ENCODE results near the gene SPATA18.

DNA sequence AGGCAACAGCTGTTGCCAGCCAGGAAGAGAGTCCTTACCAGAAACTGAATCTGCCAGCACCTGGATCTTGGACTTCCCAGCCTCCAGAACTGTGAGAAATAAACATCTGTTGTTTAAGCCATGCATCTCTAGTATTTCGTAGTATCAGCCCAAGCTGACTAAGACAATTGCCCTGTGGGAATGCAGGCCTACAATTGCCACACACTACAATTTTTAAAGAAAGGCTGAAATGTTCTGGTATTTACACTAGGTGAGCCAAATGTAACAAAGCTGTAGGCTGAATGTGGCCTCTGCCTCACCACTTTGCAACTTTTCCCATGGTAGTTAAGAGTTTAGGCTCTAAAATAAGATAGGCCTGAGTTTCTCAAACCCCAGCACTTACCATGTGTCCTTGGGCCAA, 59.1 kb downstream of the SPATA18 start:
- TF ChIP-seq, protein P1, sequence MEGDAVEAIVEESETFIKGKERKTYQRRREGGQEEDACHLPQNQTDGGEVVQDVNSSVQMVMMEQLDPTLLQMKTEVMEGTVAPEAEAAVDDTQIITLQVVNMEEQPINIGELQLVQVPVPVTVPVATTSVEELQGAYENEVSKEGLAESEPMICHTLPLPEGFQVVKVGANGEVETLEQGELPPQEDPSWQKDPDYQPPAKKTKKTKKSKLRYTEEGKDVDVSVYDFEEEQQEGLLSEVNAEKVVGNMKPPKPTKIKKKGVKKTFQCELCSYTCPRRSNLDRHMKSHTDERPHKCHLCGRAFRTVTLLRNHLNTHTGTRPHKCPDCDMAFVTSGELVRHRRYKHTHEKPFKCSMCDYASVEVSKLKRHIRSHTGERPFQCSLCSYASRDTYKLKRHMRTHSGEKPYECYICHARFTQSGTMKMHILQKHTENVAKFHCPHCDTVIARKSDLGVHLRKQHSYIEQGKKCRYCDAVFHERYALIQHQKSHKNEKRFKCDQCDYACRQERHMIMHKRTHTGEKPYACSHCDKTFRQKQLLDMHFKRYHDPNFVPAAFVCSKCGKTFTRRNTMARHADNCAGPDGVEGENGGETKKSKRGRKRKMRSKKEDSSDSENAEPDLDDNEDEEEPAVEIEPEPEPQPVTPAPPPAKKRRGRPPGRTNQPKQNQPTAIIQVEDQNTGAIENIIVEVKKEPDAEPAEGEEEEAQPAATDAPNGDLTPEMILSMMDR (IDR thresholded peaks at IDR 0.05) = no peak
- TF ChIP-seq POLR2AphosphoS5 (IDR thresholded peaks at IDR 0.05; ENCODE audit: insufficient read depth in 1 of 2, low read depth in 1 of 2) (no peak), POLR2A (IDR thresholded peaks at IDR 0.05) (no peak)
